ENCODE measurements around the gene RDH5.

GRCh38 chr12:55675666-55676065, 44.5 kb upstream of the RDH5 start:
- TF ChIP-seq EP300 (IDR thresholded peaks at IDR 0.05) (no peak), POLR2A (IDR thresholded peaks at IDR 0.05) (no peak)
